ENCODE measurements around the gene SGMS1. TPM values are rescaled to one million over a fixed set of nuclear protein-coding genes. Genes with fewer than 3 reads are reported as not detected.

Gene SGMS1
- polyA plus RNA-seq, 1 experiment: 21.1 TPM

GRCh38 chr10:50593523-50594376, 30.0 kb downstream of the SGMS1 start:
- Histone ChIP-seq H3K27me3 (ENCODE audit: control insufficient read depth, insufficient read depth, low read length) (no peaks in the 10 kb centered on the region), H3K4me3 (ENCODE audit: low read depth, low read length) (no peak overlapping the region), H3K36me3 (ENCODE audit: control insufficient read depth, insufficient read depth, low read length) (no peaks in the 10 kb centered on the region)
- peak; percentile 57 for DNase-seq (ENCODE audit: low read depth)
- CTCF ChIA-PET: interaction anchor here (0.8 to 1.7 kb wide), 3 partner anchors 12 to 29 kb away, joined by 3 to 4 read pairs (median 4); no protein-coding TSS in a partner anchor
- TF ChIP-seq CTCF (IDR thresholded peaks at IDR 0.05; ENCODE audit: insufficient read depth, low read depth, low read length): no peak
- POLR2A ChIA-PET: interaction anchor here (0.5 kb wide), 1 partner anchor 11 kb away, joined by 4 read pairs; no protein-coding TSS in a partner anchor

- no peak for DNase-seq (ENCODE audit: low read depth)
- Histone ChIP-seq H3K36me3 (ENCODE audit: control insufficient read depth, insufficient read depth, low read length) (no peaks in the 10 kb centered on the region), H3K4me3 (ENCODE audit: low read depth, low read length) (no peak overlapping the region), H3K27me3 (ENCODE audit: control insufficient read depth, insufficient read depth, low read length) (no peaks in the 10 kb centered on the region)
- ChIA-PET CTCF (interaction anchor here (0.6 to 1.7 kb wide), 4 partner anchors 12 to 28 kb away, joined by 3 to 4 read pairs (median 3); no protein-coding TSS in a partner anchor), POLR2A (no interaction called here)
- no peak for TF ChIP-seq CTCF (IDR thresholded peaks at IDR 0.05; ENCODE audit: insufficient read depth, low read depth, low read length)
Measured at GRCh38 chr10:50592961-50593418, 30.8 kb downstream of the SGMS1 start.

GRCh38 chr10:50590935-50591334, 32.8 kb downstream of the SGMS1 start:
- ChIA-PET POLR2A (no interaction called here), CTCF (interaction anchor here (1.6 kb wide), 1 partner anchor 18 kb away, joined by 3 read pairs; no protein-coding TSS in a partner anchor)
- no peak for DNase-seq (ENCODE audit: low read depth)
- Histone ChIP-seq H3K4me3 (ENCODE audit: low read depth, low read length) (no peak overlapping the region), H3K36me3 (ENCODE audit: control insufficient read depth, insufficient read depth, low read length) (no peaks in the 10 kb centered on the region), H3K27me3 (ENCODE audit: control insufficient read depth, insufficient read depth, low read length) (no peaks in the 10 kb centered on the region)
- no peak for TF ChIP-seq CTCF (IDR thresholded peaks at IDR 0.05; ENCODE audit: insufficient read depth, low read depth, low read length)

GRCh38 chr10:50586740-50587088, 37.0 kb downstream of the SGMS1 start:
- TF ChIP-seq CTCF (IDR thresholded peaks at IDR 0.05; ENCODE audit: insufficient read depth, low read depth, low read length): no peak
- Histone ChIP-seq H3K4me3 (ENCODE audit: low read depth, low read length) (no peak overlapping the region), H3K27me3 (ENCODE audit: control insufficient read depth, insufficient read depth, low read length) (no peaks in the 10 kb centered on the region), H3K36me3 (ENCODE audit: control insufficient read depth, insufficient read depth, low read length) (no peaks in the 10 kb centered on the region)
- ChIA-PET POLR2A (no interaction called here), CTCF (interaction anchor here (0.9 kb wide), 1 partner anchor 9 kb away, joined by 4 read pairs; no protein-coding TSS in a partner anchor)
- DNase-seq (ENCODE audit: low read depth): no peak

GRCh38 chr10:50585921-50586739, 37.6 kb downstream of the SGMS1 start:
- ChIA-PET CTCF (interaction anchor here (0.9 to 1.0 kb wide), 2 partner anchors 8 to 10 kb away, joined by 3 to 4 read pairs; no protein-coding TSS in a partner anchor), POLR2A (no interaction called here)
- no peak for DNase-seq (ENCODE audit: low read depth)
- no peak for TF ChIP-seq CTCF (IDR thresholded peaks at IDR 0.05; ENCODE audit: insufficient read depth, low read depth, low read length)
- H3K4me3 ChIP-seq (ENCODE audit: low read depth, low read length): no peak overlapping the region
- H3K27me3 ChIP-seq (ENCODE audit: control insufficient read depth, insufficient read depth, low read length): no peaks in the 10 kb centered on the region
- no peaks in the 10 kb centered on the region for H3K36me3 ChIP-seq (ENCODE audit: control insufficient read depth, insufficient read depth, low read length)
